ENCODE results near the gene PARVA.

- TF ChIP-seq RAD21 (IDR thresholded peaks at IDR 0.05) (no peak), CTCF (IDR thresholded peaks at IDR 0.05; ENCODE audit: low read depth, low read length, missing input control) (no peak), REST (IDR thresholded peaks at IDR 0.05) (no peak), ATF3 (IDR thresholded peaks at IDR 0.05) (no peak), RXRA (IDR thresholded peaks at IDR 0.05) (no peak), MAX (IDR thresholded peaks at IDR 0.05) (no peak), JUND (IDR thresholded peaks at IDR 0.05) (no peak), EGR1 (IDR thresholded peaks at IDR 0.05; ENCODE audit: low read depth in 2 of 2) (no peak), FOXA1 (IDR thresholded peaks at IDR 0.05) (no peak), YY1 (IDR thresholded peaks at IDR 0.05) (no peak)
Observed at GRCh38 chr11:12449961-12450715, 72.8 kb downstream of the PARVA start.

All from liver (tissue), 3 donors.